HG03025 (cell line): ENCODE measurements around the gene GABRG3.

ENCODE experiments used
- ATAC-seq: cut with Tn5 transposase; IDR thresholded peaks from one replicate; pipeline ENCODE4 v1.9.1; 2021; ENCODE audit warnings: mild to moderate bottlenecking, moderate library complexity; ENCODE audit not compliant: unreplicated experiment, low FRiP score

Gene GABRG3

GRCh38 chr15:27441120-27441519 is 470.1 kb downstream of the GABRG3 start:
- ATAC-seq, result no peak

GRCh38 chr15:27448234-27448633 is 477.3 kb downstream of the GABRG3 start:
- no peak for ATAC-seq

GRCh38 chr15:27448986-27449385 is 478.0 kb downstream of the GABRG3 start:
- no peak for ATAC-seq

GRCh38 chr15:27449941-27450340 is 479.0 kb downstream of the GABRG3 start:
- no peak for ATAC-seq

GRCh38 chr15:27454281-27455075 is 483.5 kb downstream of the GABRG3 start:
- ATAC-seq, result no peak

GRCh38 chr15:27456807-27457206 is 485.8 kb downstream of the GABRG3 start:
- ATAC-seq, result no peak

- no peak for ATAC-seq
These were observed 486.8 kb downstream of the GABRG3 start for GRCh38 chr15:27457766-27458165.

- ATAC-seq, result no peak
These were observed 487.5 kb downstream of the GABRG3 start for GRCh38 chr15:27458345-27459084.

- ATAC-seq, result no peak
These were observed 488.9 kb downstream of the GABRG3 start for GRCh38 chr15:27459836-27460235.

- ATAC-seq, result no peak
These were observed 490.2 kb downstream of the GABRG3 start for GRCh38 chr15:27461181-27461580.

GRCh38 chr15:27463525-27464088 is 492.6 kb downstream of the GABRG3 start:
- ATAC-seq, result no peak

- no peak for ATAC-seq
These were observed 494.1 kb downstream of the GABRG3 start for GRCh38 chr15:27464941-27465612.

GRCh38 chr15:27466758-27467157 is 495.8 kb downstream of the GABRG3 start:
- no peak for ATAC-seq

- ATAC-seq, result no peak
These were observed 497.2 kb downstream of the GABRG3 start for GRCh38 chr15:27468151-27468591.

- ATAC-seq, result no peak
These were observed 502.9 kb downstream of the GABRG3 start for GRCh38 chr15:27473845-27474244.

GRCh38 chr15:27475395-27475794 is 504.4 kb downstream of the GABRG3 start:
- no peak for ATAC-seq

GRCh38 chr15:27479296-27480140 is 508.5 kb downstream of the GABRG3 start:
- ATAC-seq, result no peak

GRCh38 chr15:27480141-27480530 is 509.2 kb downstream of the GABRG3 start:
- no peak for ATAC-seq

- no peak for ATAC-seq
These were observed 509.7 kb downstream of the GABRG3 start for GRCh38 chr15:27480642-27481041.

GRCh38 chr15:27481768-27482167 is 510.8 kb downstream of the GABRG3 start:
- ATAC-seq, result no peak
